ENCODE measurements around the gene PHACTR1.

GRCh38 chr6:13288969-13289391 lies 572.4 kb downstream of the PHACTR1 start:
- TF ChIP-seq CTCF (IDR thresholded peaks at IDR 0.05) (no peak), POLR2AphosphoS5 (IDR thresholded peaks at IDR 0.05) (no peak), POLR2A (IDR thresholded peaks at IDR 0.05) (no peak)

All from prostate gland (tissue), 2 donors.